Cardiac muscle cell (in vitro differentiated cells and primary cell): ENCODE results near the gene RAD50. TPM values are rescaled to one million over a fixed set of nuclear protein-coding genes. Genes with fewer than 3 reads are reported as not detected.
"Not testable (repeated sequence)": the region's sequence is repeated elsewhere in the genome, so short reads cannot be mapped to it uniquely, and the experiment has no call there.

ENCODE experiments used
- DNase-seq, 2 donors: peaks; one replicate each; pipeline versions ENCODE4 v3.0.0 to v3.0.0-alpha.2; 2010 to 2017; ENCODE audit warnings: low read depth in 1 of 2, low spot score in 1 of 2
- H3K27ac ChIP-seq: fragments of 200-600 bp; sonication (generic); 2 replicates; pipeline ENCODE4 v1.5.1; 2016
- H3K27me3 ChIP-seq: fragments of 200-600 bp; sonication (generic); 2 replicates; pipeline ENCODE4 v1.6.0; 2016; ENCODE audit warnings: control low read depth
- H3K36me3 ChIP-seq: fragments of 200-600 bp; sonication (generic); 2 replicates; pipeline ENCODE4 v1.5.1; 2016; ENCODE audit warnings: control low read depth
- H3K4me1 ChIP-seq: fragments of 200-600 bp; sonication (generic); 2 replicates; pipeline ENCODE4 v1.8.1; 2017; ENCODE audit warnings: low read depth, mild to moderate bottlenecking, mixed run types
- H3K4me3 ChIP-seq: fragments of 200-600 bp; sonication (generic); 2 replicates; pipeline ENCODE4 v1.5.1; 2016; ENCODE audit warnings: mild to moderate bottlenecking
- H3K9me3 ChIP-seq: fragments of 200-600 bp; sonication (generic); 2 replicates; pipeline ENCODE4 v1.5.1; 2017; ENCODE audit warnings: low read depth, mild to moderate bottlenecking, control low read depth
- CTCF ChIP-seq: IDR thresholded peaks from 2 replicates; pipeline ENCODE4 v1.5.1; 2012; ENCODE audit warnings: low read depth, mild to moderate bottlenecking, low read length
- polyA plus RNA-seq: library from polyadenylated mRNA; unstranded; fragments of >200 nt; fragmentation: Nextera tagmentation; extraction: Ambion mirVana; gene quantifications from 2 replicates; pipeline ENCODE4 v1.2.1, GENCODE V29; 2016
- total RNA-seq: library from RNA; depleted of rRNA; stranded (reverse); fragments of >200 nt; gene quantifications from 2 replicates; pipeline ENCODE4 v1.2.3, GENCODE V29; 2016

The RAD50 gene
- total RNA-seq = 10.4 and 13.4 TPM in 2 replicates
- 27.3 and 36.6 TPM in 2 replicates for polyA plus RNA-seq

DNA sequence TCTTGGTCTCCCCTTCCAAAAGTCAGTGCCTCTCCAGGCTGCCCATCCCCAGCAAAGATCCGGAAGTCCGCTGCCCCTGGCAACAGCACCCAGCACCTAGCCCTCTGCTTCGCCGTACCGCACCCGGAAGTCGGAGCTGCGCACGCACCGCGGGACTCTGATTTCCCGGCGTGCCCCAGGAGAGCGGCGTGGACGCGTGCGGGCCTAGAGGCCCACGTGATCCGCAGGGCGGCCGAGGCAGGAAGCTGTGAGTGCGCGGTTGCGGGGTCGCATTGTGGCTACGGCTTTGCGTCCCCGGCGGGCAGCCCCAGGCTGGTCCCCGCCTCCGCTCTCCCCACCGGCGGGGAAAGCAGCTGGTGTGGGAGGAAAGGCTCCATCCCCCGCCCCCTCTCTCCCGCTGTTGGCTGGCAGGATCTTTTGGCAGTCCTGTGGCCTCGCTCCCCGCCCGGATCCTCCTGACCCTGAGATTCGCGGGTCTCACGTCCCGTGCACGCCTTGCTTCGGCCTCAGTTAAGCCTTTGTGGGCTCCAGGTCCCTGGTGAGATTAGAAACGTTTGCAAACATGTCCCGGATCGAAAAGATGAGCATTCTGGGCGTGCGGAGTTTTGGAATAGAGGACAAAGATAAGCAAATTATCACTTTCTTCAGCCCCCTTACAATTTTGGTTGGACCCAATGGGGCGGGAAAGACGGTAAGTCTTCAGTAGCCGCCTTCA, at the start of gene RAD50:
Gene RAD50, plus strand, starts transcription at position 215 of the 715 bp plus-strand sequence. Its CDS starts 348 bp downstream, at position 563.
- H3K36me3 ChIP-seq = peaks cover 6% of the 10 kb centered on the region
- peak; percentile 90 to 95 for DNase-seq
- no peaks in the 10 kb centered on the region for H3K27me3 ChIP-seq
- peaks cover 7% of the 10 kb centered on the region for H3K4me1 ChIP-seq
- peak within 1 kb of the TSS; percentile 44 for H3K27ac ChIP-seq
- H3K4me3 ChIP-seq = peak within 1 kb of the TSS; percentile 45
- H3K9me3 ChIP-seq = no peaks in the 10 kb centered on the region
- TF ChIP-seq CTCF = no peak

GRCh38 chr5:132510076-132510475, 46.7 kb upstream of the RAD50 start:
- no peak overlapping the region for H3K4me3 ChIP-seq
- H3K27ac ChIP-seq = no peak overlapping the region
- peak in 1 of 2 donors; percentile 92 for DNase-seq
- H3K27me3 ChIP-seq = no peaks in the 10 kb centered on the region
- no peaks in the 10 kb centered on the region for H3K4me1 ChIP-seq
- H3K36me3 ChIP-seq = no peaks in the 10 kb centered on the region
- TF ChIP-seq CTCF = no peak
- no peaks in the 10 kb centered on the region for H3K9me3 ChIP-seq

DNA sequence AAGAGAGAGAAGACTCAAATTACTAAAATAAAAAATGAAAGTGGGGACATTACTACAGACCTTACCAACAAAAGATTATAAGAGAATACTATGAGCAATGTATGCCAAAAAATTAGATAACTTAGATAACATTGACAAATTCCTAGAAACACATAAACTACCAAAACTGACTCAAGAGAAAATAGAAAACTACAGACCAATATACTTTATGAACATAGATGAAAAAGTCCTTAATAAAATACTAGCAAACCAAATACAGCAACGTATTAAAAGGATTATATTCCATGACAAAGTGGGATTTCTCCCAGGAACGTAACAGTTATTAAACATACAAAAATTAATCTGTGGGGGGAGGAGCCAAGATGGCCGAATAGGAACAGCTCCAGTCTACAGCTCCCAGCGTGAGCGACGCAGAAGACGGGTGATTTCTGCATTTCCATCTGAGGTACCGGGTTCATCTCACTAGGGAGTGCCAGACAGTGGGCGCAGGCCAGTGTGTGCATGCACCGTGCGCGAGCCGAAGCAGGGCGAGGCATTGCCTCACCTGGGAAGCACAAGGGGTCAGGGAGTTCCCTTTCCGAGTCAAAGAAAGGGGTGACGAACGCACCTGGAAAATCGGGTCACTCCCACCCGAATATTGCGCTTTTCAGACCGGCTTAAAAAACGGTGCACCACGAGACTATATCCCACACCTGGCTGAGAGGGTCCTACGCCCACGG, 43.0 kb upstream of the RAD50 start:
- H3K9me3 ChIP-seq, H3K27me3 ChIP-seq, H3K27ac ChIP-seq, DNase-seq, H3K4me3 ChIP-seq, H3K36me3 ChIP-seq, H3K4me1 ChIP-seq: not testable (repeated sequence)

GRCh38 chr5:132522067-132522466, 34.7 kb upstream of the RAD50 start:
- DNase-seq, H3K27me3 ChIP-seq: not testable (repeated sequence)

DNA sequence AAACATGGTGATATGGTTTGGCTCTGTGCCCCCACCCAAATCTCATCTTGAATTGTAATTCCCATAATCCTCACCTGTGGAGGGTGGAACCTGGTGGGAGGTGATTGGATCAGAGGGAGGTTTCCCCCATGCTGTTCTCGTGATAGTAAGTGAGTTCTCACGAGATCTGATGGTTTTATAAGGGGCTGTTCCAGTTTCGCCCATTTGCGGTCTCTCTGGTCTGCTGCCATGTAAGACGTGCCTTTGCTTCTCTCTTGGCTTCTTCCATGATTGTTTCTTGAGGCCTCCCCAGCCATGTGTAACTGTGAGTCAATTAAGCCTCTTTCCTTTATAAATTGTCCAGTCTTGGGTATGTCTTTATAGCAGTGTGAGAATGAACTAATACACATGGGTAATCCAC, 31.9 kb upstream of the RAD50 start:
- not testable (repeated sequence) for H3K27me3 ChIP-seq, H3K4me1 ChIP-seq, H3K36me3 ChIP-seq, H3K4me3 ChIP-seq, DNase-seq, H3K27ac ChIP-seq, H3K9me3 ChIP-seq

More at GRCh38 chr5:132522067-132522466, 34.7 kb upstream of the RAD50 start:
- H3K4me3 ChIP-seq, H3K27ac ChIP-seq, H3K36me3 ChIP-seq, H3K9me3 ChIP-seq, H3K4me1 ChIP-seq: not testable (repeated sequence)

- Histone ChIP-seq H3K27ac (no peak overlapping the region), H3K27me3 (no peaks in the 10 kb centered on the region), H3K9me3 (no peaks in the 10 kb centered on the region), H3K4me3 (no peak overlapping the region), H3K4me1 (no peaks in the 10 kb centered on the region), H3K36me3 (no peaks in the 10 kb centered on the region)
- TF ChIP-seq CTCF = no peak
- no peak for DNase-seq
Observed at GRCh38 chr5:132525299-132525724, 31.5 kb upstream of the RAD50 start.
